Measurements from ENCODE around the gene ZNF140.

DNA sequence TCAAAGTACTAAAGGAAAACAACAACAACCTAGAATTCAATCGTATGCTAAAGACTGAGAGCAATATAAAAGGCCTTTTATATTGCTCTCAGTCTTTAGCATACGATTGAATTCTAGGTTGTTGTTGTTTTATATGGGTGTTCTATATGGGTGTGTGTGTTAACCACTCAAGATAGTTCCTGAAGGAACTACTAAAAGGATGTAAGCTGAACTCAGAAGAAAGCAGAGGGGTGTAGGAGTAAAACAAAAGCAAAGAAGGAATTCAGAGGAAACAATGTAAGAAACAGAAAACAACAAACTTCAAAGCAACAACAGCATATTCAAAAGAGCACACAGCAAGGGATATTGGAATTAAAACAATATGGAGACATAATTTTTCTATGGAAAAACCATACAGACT, 44.0 kb downstream of the ZNF140 start:
- TF ChIP-seq CTCF (IDR thresholded peaks at IDR 0.05; ENCODE audit: extremely low read depth in 1 of 2, insufficient read depth in 1 of 2, low read depth in 1 of 2, low read length in 2 of 2) = no peak
- TF ChIP-seq POLR2A (IDR thresholded peaks at IDR 0.05; ENCODE audit: low read depth, low read length) = no peak
- TF ChIP-seq FOS (IDR thresholded peaks at IDR 0.05; ENCODE audit: borderline replicate concordance, insufficient read depth, low read length) = no peak
- no peak for TF ChIP-seq MAX (IDR thresholded peaks at IDR 0.05; ENCODE audit: insufficient read depth, insufficient read length)
- no peak for TF ChIP-seq POLR2AphosphoS5 (IDR thresholded peaks at IDR 0.05; ENCODE audit: insufficient read depth, low read depth, low read length)
- no peak for TF ChIP-seq EZH2 (IDR thresholded peaks at IDR 0.05; ENCODE audit: borderline replicate concordance, low read depth, low read length, severe bottlenecking)
- no peak for TF ChIP-seq MYC (IDR thresholded peaks at IDR 0.05; ENCODE audit: low read depth, low read length)
- no peak for TF ChIP-seq GATA2 (IDR thresholded peaks at IDR 0.05; ENCODE audit: insufficient read depth, insufficient read length, low read depth, low read length)

Measured in endothelial cell of umbilical vein (primary cell).